Skin of body (tissue), 2 donors: ENCODE measurements around the gene LRMDA. TPM values are rescaled to one million over a fixed set of nuclear protein-coding genes. Genes with fewer than 3 reads are reported as not detected.
A peak's percentile ranks its signal among the peaks of the same experiment; 100 is the strongest.

Experiments used
- DNase-seq: peaks from one replicate; lab custom pipeline; 2025; lab: John Stamatoyannopoulos, UW
- total RNA-seq: library from RNA; depleted of rRNA; stranded (reverse); fragments of >200 nt; gene quantifications from one replicate; pipeline ENCODE4 v1.2.3, GENCODE V29; 2014

LRMDA gene
- total RNA-seq, 1 donor from 2014 or later: 12.7 TPM

DNA sequence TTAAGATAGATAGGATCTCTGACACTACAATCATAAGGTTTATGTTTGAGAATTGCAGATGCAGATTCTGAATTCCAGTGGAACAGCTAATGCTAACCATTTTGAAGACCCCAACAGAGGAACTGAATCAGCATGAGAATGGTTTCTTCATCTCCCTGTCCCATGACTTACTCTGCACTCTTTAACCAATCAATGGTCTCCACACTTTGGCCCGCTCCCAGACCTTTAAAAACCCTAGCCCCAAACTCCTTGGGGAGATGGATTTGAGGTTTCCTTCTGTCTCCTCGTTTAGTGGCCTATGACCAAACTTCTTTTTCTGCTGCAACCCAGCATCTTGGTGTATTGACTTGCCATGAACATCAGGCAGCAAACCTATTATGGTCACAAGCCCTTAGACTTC is 804.9 kb downstream of the LRMDA start:
- DNase-seq: no peak

DNA sequence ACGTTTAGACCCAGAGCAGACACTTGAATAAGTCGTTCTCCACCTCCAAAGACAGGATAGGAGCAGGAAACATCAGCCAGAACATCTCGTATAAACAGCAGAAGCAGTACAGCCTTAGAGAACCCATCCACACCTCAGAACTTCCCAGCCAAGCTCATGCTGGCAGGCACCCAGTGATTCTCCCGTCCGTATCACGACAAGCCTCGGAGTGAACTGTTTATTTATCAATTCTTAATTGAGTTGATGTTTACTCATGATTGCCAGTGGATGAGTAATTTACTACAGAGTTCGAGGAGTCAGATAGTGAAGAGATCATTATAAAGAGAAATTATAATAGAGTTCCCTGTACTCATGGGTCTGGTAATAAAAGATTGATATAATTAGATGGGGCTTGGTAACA is 811.5 kb downstream of the LRMDA start:
- DNase-seq: no peak

DNA sequence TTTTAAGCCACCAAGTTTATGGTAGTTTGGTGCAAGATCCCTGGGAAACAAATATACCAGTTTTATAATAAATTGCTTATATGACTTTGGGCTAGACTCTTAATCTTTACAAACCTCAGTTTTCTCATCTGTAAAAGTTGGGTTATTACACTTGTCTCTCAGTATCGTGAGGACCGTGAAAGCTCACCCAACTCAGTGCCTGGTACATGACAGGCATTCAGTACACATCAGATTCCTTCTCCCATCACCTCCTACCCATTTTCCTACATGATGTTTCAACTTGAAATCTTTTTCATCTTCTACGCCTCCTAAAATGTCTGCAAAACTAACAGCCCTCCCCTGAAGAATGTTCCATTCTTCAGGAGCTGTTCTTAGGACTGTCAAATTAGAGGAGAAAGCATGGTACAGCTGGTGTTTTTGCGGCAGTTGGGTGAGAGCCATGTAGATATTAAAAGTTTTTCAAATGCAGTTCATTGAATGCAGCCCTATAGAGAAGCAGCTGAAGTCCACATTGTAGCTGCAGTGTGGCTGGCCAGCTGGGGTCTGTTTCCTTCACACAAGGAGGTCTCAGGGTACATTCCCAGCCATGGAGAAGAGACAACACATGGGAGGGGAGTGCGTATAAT is 812.8 kb downstream of the LRMDA start:
- DNase-seq: peak; percentile 16

DNA sequence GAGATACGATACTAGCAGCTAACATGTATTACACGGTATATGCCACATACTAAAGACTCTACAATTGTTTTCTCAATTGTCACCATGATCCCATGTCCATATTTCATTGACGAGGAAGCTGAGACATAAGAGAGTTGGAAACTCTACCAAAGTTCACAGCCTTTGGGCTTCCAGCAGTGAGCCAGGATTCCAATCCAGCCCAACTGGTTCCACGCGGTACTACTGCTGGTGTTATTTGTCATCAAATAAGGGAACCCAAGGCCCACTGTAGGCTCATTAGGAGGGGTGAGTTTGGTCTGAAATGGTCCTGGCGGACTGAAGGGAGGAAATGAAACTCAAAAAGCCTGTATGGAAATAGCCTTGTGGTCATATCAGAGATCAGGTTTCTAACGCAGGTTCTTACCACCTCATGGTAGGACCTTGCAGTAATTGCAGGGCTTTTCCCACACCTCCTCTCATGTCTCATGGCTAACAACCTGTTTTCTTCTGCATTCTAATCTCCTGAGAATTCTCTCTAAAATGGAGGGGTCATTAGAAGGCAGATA is 814.6 kb downstream of the LRMDA start:
- DNase-seq: no peak

DNA sequence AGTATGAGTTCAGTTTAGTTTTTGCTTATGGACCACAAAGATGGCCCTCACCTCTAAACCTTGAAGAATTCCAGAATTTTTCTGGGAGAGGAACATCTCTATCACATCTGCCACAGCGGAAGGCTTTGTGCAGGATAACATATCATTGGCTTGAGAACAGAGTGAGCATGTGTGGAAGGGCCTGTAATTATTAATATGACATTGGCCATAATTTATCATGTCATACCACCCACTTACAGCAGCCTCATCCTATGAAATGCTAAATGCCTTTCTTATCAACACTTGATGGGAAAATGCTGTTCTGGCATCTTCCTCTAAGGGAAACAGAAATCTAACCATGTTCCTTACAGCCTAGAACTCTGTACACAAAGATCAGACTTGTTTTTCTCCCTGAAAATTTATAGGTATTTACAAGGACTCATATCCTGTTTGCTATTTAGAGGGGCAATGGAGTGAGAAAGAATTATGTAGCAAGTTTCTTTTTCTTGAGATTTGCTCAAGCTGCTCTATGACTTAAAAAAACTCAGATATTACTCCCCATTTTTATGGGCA is 817.3 kb downstream of the LRMDA start:
- DNase-seq: no peak

DNA sequence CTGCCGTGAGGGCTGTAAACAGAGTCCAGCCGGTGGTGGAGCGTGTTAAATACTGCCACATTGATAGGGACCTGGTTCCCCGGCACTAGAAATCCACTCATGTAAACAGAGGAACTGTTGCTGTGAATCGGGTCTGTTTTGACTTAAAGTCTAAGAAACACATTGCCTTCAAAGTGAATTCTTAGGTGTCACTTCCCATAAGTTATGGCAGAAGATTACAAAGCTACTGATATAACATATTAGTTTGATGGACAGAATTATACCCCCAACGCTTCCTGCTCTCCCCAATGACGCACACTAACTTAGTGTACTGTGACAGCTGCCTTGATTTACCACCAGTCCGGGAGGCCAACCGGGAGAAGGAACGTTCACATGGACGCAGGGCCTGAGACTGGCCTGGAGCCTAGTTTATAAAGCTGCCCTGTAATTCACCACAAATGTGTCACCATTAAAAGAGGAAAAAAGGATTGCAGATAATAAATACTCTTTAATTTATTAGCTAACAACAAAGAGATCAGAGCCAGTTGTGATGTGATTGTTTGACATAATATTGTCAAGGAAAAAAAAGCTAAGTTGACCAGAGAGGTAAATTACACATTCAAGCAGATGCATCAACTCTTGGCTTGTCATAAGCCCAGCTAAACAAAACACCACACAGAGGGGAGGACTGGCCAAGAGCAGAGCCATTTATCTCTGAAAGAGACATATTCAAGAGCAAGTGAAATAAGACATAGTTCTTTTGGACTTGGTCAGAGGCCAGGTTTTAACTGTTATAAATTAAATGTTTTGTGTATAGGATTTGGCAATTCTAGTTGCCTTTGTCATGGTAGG is 820.6 kb downstream of the LRMDA start:
- DNase-seq: peak; percentile 49

DNA sequence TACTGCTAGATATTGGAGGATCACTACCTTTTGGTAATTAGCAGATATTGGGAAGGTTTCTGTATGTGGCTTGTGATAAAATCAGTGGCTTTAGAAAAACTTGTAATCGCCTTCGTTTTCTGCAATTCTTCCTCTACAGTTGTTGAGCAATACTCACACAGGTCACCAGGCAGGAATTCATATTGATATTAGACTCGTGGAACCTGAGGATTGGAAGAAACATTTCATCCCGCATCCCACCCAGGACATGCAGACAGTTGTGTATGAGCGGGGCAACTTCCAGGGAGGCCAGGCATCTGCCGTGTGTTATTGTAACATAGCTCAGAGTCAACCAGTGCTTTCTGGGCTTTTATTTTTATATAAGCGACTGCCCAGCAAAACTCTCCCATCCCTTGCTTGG is 821.3 kb downstream of the LRMDA start:
- DNase-seq: no peak

DNA sequence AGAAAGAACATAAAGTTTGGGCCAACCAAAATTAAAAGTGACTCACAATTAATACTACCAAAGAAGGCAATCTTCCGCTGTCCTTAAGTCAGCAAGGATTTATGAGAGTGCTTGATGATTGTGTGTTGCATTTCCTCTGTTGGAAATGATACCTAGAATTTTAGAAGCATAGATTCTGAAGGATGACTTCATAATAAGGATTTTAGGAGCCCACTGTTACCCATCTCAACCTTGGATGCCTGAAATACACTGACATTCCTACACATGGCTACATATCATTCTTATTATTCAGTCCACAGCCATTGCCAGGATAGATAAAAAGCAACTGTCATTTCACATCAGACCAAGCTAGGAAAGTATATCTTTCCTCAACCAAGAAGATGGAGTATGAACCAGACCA is 823.8 kb downstream of the LRMDA start:
- no peak for DNase-seq

DNA sequence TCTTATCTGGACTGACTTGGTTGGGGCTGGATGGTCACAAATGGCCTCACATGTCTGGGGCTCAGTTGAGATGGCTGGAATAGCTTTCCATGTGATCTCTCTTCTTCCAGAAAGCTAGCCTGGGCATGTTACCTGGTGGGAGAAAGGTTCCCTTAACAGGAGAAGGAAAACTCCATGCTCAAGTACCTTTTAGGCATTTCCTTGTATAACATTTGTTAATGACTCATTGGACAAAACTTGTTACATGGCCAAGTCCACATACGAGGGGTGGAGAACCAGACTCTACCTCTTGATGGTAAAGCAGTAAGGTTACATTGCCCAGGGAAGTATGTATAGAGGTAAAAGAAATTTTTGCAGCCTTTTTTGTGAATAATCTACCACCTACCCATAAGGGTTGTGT is 826.4 kb downstream of the LRMDA start:
- no peak for DNase-seq

DNA sequence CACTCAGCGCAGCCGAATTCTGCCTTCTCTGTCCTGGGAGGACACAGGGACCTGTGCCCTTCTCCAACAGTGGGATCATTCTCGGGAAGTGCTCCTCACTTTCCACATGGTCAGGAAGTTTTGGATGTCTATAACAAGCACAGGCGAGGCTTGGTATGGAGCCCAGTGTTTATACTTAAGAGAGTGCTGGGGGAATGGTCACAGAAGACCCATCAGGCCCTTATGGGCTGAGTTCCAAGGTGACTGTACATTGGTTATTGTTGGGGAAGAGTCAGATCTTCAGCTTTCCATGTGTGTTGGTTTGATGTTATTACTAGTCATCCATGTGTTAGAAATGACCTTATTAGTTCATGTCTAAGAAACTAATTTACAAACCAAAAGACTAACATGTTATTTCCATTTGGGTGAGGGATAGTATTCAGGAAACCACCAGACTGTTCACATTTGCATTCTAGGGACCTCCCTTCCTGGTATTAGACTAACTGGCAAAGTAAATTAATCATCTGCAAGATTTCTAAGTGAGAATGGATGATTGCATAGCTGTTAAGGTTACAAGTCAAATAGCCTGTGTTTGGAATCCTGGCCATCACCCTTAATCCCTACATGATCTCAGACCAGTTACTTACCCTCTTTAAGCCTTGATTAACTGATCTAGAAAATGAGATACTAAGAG is 834.2 kb downstream of the LRMDA start:
- DNase-seq: no peak

DNA sequence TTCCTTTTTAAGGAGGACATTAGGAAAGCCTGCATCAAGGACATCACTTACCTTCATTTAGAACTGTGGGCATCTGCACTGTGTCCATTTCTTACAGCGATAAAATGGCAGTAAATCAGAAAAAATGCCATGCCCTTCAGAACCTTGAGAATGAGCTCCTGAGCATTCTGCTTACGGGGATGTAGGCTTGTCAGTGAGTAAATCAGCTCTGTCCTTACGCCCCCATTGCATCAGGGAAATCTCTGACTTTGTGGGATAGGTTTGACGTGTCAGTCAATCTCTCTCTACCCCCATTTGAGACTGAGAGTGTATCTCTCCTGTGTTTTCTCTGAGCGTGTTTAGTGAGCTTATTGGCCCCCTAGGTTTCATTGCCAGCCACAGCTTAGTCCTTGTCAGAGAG is 837.1 kb downstream of the LRMDA start:
- no peak for DNase-seq

DNA sequence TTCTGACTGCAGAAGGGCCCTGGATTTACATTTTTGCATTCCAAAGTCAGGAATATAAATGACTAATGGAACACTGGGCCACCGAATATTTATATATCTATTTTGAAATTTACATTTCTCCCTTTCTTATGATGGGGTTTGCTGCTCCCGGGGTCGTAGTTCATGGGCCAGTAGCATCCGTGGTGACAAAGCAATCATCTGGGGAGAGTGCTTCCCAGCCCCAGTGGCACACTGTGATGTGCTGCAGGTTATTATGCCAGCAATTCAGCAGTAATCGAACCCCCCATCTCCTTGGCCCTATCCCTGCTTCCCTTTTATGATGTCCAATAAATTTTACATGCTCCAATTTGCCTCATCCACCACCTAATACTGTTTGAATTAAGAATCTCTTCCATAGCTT is 837.5 kb downstream of the LRMDA start:
- DNase-seq: no peak

DNA sequence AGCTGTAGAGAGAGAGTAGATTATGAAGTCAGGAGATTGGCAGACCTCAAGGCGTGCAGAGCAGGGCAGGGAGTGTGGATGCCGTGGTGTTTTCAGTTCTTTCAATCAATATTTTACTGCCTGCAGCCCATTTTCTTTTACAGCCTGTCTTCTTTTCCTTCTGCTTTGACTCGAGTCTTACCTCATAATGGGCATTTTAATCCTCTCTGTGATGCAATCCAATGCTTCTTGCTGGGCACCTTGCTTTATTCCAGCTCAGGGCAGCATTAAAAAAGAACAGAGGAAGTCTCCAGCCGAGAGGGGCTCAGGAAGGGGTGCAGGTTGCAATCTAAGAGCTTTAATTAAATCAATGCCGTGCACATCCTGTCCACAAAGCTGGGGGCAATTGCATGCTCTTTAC is 839.0 kb downstream of the LRMDA start:
- DNase-seq: no peak

DNA sequence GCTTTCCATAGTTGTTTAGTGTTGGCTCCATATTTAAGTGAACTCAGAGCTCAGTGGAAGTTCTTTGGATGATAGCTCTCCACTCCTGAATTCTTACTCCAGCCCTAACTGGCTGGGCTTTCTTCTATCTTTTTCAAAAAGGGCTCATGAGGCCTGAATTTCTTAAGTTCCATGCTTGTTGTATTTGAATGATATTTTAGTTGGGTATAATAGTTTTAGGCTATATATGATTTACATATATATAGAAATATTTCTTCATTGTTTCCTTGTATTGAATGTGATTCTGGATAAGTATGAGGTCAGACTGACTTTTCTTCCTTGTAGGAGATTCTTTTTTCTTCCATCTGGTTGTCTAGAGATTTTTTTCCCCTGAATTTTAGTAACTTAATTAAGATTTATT is 843.5 kb downstream of the LRMDA start:
- DNase-seq: no peak

DNA sequence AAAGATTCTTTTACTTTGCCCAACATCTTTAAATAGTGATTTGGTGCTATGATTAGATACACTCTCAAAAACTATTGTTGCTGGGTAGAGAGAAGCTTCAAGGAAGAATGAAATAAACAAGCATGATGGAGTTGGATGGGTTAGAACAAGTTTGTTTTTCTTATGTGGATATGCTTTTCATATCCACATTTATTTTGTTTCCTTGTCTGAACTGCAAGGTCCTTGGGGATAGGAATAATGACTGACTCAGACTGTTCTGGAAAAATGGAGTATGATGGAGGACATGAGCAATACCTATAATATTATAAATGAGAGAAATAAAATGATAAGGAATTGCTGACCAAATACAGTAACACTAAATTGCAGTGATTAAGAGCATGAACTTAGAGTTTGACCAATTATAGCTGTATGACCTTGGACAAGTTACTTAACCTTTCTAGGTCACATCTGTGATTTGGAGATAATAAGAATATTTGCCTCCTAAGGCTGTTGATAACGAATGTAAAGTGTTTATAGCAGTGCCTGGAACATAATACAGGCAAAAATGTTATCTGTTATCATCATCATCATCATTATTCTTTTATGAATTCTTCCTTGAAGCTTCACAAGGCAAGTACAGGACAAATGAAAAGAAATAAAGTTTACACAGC is 847.5 kb downstream of the LRMDA start:
- no peak for DNase-seq

DNA sequence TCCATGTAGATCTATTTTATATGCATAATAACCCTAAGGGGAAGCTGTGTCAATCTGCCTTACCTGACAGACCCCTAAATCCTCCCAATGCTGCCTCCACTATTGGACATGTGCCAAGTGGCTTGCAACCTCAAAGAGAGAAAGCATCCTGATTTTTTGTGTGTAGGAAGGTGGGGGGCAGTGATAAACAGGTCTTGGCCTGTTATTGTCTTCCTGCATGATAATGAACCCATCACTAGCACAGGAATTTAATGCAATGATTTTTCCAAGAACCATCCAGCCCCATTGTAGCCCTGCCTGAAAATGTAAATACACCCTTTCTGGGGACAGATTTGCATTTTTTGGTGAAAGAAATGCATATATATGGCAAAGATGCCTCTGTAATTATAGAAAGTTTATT is 850.2 kb downstream of the LRMDA start:
- DNase-seq: no peak

DNA sequence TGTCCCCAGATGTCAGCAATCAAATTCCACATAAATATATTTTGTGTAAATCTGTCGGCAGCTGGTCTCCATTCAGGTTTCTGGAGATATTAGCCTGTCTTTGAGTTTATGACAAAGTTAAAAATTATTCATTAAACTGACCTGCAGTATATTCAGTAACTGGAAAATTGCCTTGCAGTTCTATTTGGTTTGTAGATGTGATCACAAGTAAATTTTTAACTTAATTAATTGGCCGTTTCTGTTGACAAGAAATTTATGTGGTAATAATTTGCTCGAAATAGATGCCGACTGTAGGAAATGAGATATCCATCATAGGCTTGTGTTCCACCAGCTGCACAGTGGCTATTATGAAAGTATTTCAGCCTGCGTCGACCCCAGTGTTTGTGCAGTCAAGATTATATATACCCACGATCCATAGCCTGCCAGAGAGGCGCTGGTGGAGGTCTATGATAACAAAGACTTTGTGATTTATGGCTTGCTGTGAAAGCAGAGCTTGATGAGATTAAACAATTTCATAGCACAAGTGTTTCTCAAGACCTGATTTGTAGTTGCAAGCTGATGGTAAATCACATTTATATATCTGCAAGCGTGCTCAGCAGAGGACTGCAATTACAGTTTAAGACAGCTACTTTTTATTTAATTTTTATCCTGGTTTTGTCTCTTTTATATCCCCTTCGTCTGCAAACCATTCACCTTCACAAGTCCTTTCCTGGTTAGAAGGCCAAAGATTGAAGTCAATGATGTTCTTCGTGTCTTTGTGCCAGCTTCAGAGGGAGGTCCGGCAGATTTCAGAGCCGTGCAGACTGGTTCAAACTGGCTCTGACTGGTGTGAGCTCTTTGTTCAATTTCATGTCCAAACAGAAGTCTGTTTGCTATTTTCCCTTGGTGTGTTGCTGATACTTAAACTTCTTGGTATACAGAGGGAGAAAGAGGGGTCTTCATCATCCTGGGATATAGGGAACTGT is 850.9 kb downstream of the LRMDA start:
- DNase-seq: peak; percentile 40

DNA sequence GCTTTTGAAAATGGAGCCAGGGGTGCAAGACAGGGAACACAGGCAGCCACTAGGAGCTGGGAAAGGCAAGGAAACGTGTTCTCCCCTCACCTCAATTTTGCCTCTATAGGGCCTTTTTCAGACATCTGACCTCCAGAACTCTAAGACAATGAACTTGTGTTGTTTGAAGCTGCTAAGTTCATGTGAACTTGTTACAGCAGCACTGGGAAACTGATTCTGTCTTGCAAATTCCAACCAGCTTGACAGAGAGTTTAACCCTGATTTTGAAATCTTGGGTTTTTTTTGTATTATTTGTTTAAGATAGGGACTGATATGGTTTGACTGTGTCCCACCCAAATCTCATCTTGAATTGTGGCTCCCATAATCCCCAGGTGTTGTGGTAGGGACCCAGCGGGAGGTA is 852.9 kb downstream of the LRMDA start:
- no peak for DNase-seq

DNA sequence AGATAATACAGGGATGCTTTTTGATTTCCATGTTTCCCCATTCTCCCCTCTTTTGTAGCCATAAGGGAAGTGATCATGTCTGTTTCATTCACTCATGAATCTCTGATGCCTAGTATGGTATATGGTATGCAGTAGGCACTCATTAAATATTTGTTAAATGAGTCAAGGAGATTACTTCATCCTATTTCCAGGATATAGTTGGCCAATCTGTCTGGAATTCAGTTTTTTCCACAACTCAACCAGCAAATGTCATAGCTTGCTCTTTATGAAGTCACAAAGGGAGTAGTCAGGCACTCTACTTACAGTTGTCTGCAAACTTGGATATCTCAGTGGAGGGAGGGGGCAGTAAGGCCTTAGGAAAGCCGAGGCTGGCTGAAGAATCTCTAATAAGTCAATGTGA is 853.6 kb downstream of the LRMDA start:
- DNase-seq: no peak

DNA sequence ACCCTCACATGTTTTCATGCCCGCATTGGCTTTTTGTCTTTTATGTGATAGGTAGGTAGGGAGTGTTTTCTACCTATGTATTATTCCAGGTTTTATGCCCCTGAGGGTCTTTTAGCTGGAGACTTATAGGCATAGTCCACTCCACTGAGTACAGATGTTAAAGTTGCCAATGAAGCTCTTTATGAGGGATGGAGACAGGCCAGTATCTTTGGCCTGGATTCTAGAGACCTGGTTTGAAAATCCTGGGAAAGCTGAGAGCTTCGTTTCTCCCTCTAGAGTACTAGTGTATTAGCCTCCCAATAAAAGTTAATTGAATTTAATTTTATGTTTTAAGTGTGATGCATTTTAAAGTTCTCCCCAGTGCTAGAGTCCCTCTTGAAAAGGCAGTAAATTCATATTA is 854.1 kb downstream of the LRMDA start:
- no peak for DNase-seq
